ENCODE data around the gene C1QTNF9. TPM values are rescaled to one million over a fixed set of nuclear protein-coding genes. Genes with fewer than 3 reads are reported as not detected.
"Not testable (repeated sequence)": the region's sequence is repeated elsewhere in the genome, so short reads cannot be mapped to it uniquely, and the experiment has no call there.

C1QTNF9 gene
- total RNA-seq, 1 donor from 2014 or later = not detected

DNA sequence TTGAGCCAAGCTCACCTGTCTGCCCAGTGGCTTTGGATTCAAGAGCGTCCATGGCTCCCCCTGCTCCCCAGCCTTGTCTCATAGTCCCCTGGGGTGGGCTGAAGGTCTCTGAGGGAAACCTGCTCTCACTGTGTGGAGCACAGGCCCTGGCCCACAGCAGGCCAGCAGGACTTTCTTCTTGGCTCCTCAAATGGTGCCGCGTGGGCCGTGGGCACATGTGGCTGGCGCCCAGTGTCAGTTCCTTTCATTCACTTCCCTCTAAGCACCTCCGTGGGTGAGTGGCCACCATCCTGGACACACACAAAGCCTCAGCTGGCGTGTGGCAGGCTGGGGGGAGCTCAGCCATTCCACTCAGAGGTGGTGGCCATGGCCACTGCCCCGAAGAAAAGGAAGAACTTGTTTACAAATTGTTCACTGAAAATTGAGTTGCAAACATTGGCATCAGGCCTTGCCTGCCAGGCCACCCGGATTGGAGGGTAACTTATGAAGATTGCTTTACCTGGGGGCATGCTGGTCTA, 53.1 kb downstream of the C1QTNF9 start:
- Mint-ChIP-seq H3K27me3 (no peaks in the 10 kb centered on the region), H3K4me1 (ENCODE audit: low read depth) (peaks cover 10% of the 10 kb centered on the region), H3K36me3 (ENCODE audit: insufficient read depth) (no peaks in the 10 kb centered on the region), H3K27ac (no peak overlapping the region), H3K4me3 (ENCODE audit: low read depth) (no peak overlapping the region), H3K9me3 (ENCODE audit: low read depth) (peaks cover 4% of the 10 kb centered on the region)
- TF ChIP-seq, protein P1, sequence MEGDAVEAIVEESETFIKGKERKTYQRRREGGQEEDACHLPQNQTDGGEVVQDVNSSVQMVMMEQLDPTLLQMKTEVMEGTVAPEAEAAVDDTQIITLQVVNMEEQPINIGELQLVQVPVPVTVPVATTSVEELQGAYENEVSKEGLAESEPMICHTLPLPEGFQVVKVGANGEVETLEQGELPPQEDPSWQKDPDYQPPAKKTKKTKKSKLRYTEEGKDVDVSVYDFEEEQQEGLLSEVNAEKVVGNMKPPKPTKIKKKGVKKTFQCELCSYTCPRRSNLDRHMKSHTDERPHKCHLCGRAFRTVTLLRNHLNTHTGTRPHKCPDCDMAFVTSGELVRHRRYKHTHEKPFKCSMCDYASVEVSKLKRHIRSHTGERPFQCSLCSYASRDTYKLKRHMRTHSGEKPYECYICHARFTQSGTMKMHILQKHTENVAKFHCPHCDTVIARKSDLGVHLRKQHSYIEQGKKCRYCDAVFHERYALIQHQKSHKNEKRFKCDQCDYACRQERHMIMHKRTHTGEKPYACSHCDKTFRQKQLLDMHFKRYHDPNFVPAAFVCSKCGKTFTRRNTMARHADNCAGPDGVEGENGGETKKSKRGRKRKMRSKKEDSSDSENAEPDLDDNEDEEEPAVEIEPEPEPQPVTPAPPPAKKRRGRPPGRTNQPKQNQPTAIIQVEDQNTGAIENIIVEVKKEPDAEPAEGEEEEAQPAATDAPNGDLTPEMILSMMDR (IDR thresholded peaks at IDR 0.05; ENCODE audit: unreplicated experiment) = no peak
- DNase-seq (ENCODE audit: low spot score, unreplicated experiment) = no peak

DNA sequence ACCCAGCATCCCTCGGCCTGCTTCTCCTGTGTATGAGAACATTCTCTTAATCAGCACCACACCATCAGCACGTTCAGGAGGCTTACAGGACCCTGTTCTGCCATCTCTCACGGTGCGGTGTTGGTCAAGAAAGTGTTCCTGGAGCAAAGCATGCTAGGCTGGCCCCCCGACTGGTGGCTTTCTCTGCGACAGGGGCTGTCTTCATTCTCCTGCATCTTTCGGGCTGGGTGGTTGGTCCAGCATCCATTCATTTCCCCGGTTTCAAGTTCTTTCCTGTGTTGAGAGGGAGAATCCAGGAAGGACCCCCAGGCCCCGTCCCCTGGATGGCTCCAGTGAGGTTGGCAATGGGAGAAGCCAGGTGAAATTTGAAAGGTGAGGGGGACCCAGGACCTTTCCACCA, 55.8 kb downstream of the C1QTNF9 start:
- Mint-ChIP-seq H3K36me3 (ENCODE audit: insufficient read depth) (no peaks in the 10 kb centered on the region), H3K27me3 (no peaks in the 10 kb centered on the region), H3K4me1 (ENCODE audit: low read depth) (peaks cover 11% of the 10 kb centered on the region), H3K27ac (no peak overlapping the region), H3K4me3 (ENCODE audit: low read depth) (no peak overlapping the region), H3K9me3 (ENCODE audit: low read depth) (peaks cover 4% of the 10 kb centered on the region)
- no peak for DNase-seq (ENCODE audit: low spot score, unreplicated experiment)
- TF ChIP-seq, protein P1 (IDR thresholded peaks at IDR 0.05; ENCODE audit: unreplicated experiment) = no peak

GRCh38 chr13:24366315-24366714, 56.9 kb downstream of the C1QTNF9 start:
- H3K4me3 Mint-ChIP-seq (ENCODE audit: low read depth); H3K27me3 Mint-ChIP-seq; H3K9me3 Mint-ChIP-seq (ENCODE audit: low read depth); H3K36me3 Mint-ChIP-seq (ENCODE audit: insufficient read depth); DNase-seq (ENCODE audit: low spot score, unreplicated experiment): not testable (repeated sequence)
- peaks cover 11% of the 10 kb centered on the region for H3K4me1 Mint-ChIP-seq (ENCODE audit: low read depth)
- H3K27ac Mint-ChIP-seq = peak overlapping the region; percentile 5

DNA sequence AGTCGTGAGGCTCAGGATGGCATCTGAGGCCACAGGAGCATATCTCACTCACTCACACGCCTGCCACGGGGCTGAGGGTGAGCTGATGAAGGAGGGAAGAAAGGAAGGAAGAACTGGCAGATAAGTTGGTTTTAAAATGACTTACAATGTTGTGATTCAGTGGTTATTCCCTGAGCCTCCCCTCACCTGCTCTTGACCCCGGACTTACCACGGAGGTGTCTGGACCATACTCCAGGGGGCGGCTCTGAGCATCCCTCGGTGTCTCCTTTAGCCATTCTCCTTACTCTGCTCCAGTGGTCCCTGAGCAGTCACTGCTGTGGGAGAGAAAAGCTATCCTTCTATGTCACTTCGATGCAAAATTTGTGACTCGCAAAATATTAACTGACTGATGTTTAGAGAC, 61.9 kb downstream of the C1QTNF9 start:
- H3K36me3 Mint-ChIP-seq (ENCODE audit: insufficient read depth); DNase-seq (ENCODE audit: low spot score, unreplicated experiment); H3K27me3 Mint-ChIP-seq; H3K4me3 Mint-ChIP-seq (ENCODE audit: low read depth); H3K27ac Mint-ChIP-seq: not testable (repeated sequence)
- Mint-ChIP-seq H3K4me1 (ENCODE audit: low read depth) (peaks cover 11% of the 10 kb centered on the region), H3K9me3 (ENCODE audit: low read depth) (peaks cover 14% of the 10 kb centered on the region)

Other genes starting within 250 kb of the C1QTNF9 start
- 32.5 and 35.8 TPM in 2 replicates for gene SPATA13, start 148.9 kb upstream of the C1QTNF9 start, total RNA-seq
- gene PARP4, start 203.2 kb downstream of the C1QTNF9 start, total RNA-seq = 47.3 and 48.9 TPM in 2 replicates